LNCaP clone FGC (cell line): ENCODE measurements around the gene ERBB2.
A peak's percentile ranks its signal among the peaks of the same experiment; 100 is the strongest.

ENCODE experiments used
- DNase-seq: peaks from one replicate; pipeline ENCODE4 v3.0.0-alpha.2; 2011; ENCODE audit warnings: low read depth
- H3K4me3 ChIP-seq: 2 replicates; pipeline ENCODE4 v1.5.1; 2011; ENCODE audit warnings: mild to moderate bottlenecking, low read depth, low read length, control low read depth
- CTCF ChIP-seq: IDR thresholded peaks from 2 replicates; pipeline ENCODE4 v1.5.1; 2012; ENCODE audit warnings: mild to moderate bottlenecking; ENCODE audit not compliant: control insufficient read depth, insufficient read depth; ENCODE audit errors: extremely low read depth

The ERBB2 gene

GRCh38 chr17:39683295-39683939, 16.4 kb upstream of the ERBB2 start:
- no peak for DNase-seq
- TF ChIP-seq CTCF, result no peak
- H3K4me3 ChIP-seq, result no peak overlapping the region

DNA sequence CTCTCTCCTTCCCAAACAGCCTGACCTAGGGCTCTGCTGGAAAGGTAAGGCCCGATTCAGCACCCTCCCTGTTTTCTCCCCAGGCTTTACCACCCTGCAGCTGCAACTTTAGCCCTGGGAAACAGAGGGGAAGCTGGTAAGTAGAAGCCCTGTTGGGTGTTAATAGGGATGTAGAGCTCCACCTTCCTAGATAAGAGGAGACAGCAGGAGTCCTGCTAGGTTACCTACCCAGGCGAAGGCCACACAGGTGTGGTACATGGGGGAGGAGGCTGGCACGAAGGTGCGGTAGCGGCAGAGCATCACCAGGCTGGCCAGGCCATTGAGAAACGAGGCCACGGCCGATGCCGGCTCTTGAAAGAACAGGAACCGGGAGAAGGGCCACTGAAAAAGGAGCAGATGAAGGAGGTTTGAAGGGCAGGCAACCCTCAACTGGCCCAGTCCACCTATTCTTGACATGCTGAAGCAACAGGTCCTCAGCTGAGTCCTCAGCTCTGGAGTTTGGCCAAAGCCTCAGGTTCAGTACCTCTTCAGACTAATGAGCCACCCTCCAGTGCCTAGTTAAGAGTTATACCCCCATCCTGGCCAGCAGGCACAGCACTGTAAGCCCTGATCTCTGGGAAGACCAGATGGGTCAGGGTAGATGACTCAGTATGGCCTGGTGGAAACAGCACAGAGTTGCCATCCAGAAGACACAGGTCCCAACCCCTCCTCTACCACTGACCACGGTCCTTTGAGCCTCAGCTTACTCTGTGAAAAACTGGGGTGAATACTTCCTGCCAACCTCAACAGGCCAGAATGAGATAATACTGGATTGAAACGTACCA, 15.3 kb upstream of the ERBB2 start:
- no peak overlapping the region for H3K4me3 ChIP-seq
- DNase-seq, result no peak
- no peak for TF ChIP-seq CTCF

GRCh38 chr17:39687101-39687545, 12.7 kb upstream of the ERBB2 start:
- H3K4me3 ChIP-seq, result peak overlapping the region; percentile 81
- no peak for DNase-seq
- TF ChIP-seq CTCF, result no peak

GRCh38 chr17:39687546-39688474, 12.1 kb upstream of the ERBB2 start, which contains the start of gene PGAP3:
PGAP3 (minus strand) TSS chr17:39688057; CDS start chr17:39688014, 43 bp downstream.
- no peak for TF ChIP-seq CTCF
- peak; percentile 68 for DNase-seq
- H3K4me3 ChIP-seq, result peak within 1 kb of the TSS; percentile 81

- DNase-seq, result no peak
- no peak for TF ChIP-seq CTCF
- peak overlapping the region; percentile 81 for H3K4me3 ChIP-seq
Measured at GRCh38 chr17:39688475-39688835, 11.4 kb upstream of the ERBB2 start.

GRCh38 chr17:39688945-39689344, 10.9 kb upstream of the ERBB2 start:
- DNase-seq, result no peak
- peak overlapping the region; percentile 81 for H3K4me3 ChIP-seq
- peak; percentile 31 for TF ChIP-seq CTCF
